H54 (cell line): Measurements from ENCODE around the gene GTF3C4.
A peak's percentile ranks its signal among the peaks of the same experiment; 100 is the strongest.

Experiments
- DNase-seq: peaks from one replicate; pipeline ENCODE4 v3.0.0; 2011; ENCODE audit warnings: low spot score, mixed read lengths; ENCODE audit not compliant: insufficient read length
- FAIRE-seq: peaks from 3 replicates; lab custom pipeline; 2011; peaks lifted over from hg19 to GRCh38; lab: Jason Lieb, UNC
- POLR2A ChIP-seq: IDR thresholded peaks from 2 replicates; pipeline ENCODE4 v1.6.1; 2011; ENCODE audit warnings: low read depth, mild to moderate bottlenecking, low read length

Gene GTF3C4

DNA sequence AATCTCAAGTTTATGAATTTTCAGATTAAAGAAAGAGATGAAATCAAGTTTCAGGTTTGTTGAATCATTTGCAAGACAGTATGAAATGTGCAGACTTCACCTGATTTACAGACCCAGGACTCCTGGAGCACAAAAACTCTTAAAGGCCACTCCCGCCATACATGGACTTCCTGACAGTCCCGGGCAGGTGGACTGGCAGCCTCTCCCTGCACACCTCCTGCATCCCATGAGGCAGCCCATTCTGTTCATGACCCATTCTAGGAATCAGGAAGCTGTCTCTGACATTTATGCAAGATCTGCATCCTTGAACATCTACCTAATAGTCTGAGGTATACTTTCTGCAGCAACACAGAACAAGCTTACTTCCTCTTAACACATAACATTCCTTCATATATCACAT is 6.4 kb upstream of the GTF3C4 start:
- no peak for DNase-seq
- FAIRE-seq: no peak
- no peak for TF ChIP-seq POLR2A

DNA sequence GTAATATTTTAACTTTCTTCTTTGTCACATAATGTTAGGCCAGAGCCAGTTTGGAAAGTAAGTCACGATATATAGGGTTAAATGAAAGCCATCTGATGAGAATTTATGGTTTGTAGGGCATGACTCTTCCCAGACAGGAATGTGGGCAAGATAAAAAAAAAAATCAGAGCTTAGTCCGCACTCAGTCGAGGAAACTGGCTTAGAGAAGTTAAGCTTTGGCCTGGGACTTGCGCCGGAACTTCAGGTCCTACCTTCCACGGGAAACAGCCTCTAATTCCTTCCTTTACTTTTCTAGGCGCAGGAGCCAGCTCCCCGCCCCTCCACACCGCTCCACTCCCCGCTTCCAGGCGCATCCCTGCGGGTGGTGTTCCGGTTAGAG is 956 bp upstream of the GTF3C4 start:
- FAIRE-seq (peak; percentile 75), DNase-seq (peak; percentile 85)
- TF ChIP-seq POLR2A: no peak

GRCh38 chr9:132669698-132670456 is 387 bp upstream of the GTF3C4 start, which contains the start of gene DDX31:
TSS of gene DDX31 (minus strand) at chr9:132669983. CDS start at chr9:132669934, 49 bp downstream.
- peak; percentile 43 for FAIRE-seq
- TF ChIP-seq POLR2A: peak; percentile 91
- peak; percentile 89 for DNase-seq

- FAIRE-seq (peak; percentile 84), DNase-seq (no peak)
- no peak for TF ChIP-seq POLR2A
Measured at GRCh38 chr9:132671620-132672412, 1.6 kb downstream of the GTF3C4 start.

DNA sequence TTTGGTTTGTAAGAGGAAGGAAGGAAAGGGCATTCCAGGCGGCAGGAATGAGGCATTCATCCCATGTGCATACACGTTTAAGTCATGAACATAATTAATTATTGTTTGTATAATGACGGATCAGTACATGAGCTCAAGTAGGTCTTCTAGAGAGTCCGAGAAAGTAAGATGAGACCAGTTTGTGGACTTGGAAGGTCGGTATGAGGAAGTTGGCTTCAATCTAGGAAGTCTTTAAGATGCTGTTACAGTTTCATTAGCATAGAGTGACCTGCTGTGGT is 2.1 kb downstream of the GTF3C4 start:
- DNase-seq (no peak), FAIRE-seq (no peak)
- TF ChIP-seq POLR2A: no peak

DNA sequence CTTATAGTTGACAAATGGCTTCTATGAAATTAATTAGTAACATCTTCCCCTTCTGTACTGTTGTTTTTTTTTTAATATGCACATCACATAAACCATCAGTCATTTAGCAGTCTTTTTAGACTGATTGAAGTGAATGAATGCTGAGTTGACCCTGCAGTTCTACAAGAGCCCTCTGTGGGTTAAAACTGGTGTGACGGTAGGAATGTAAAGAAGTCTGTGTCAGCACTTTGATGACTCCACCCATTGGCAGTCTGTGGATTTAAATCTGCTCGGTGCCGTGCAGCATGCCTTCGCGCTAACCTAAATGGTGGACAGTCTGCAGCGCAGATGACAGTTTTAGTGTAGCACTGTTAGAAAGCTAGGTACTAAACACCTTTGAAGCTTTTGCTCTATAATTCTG is 3.1 kb downstream of the GTF3C4 start:
- FAIRE-seq: no peak
- TF ChIP-seq POLR2A: no peak
- peak; percentile 26 for DNase-seq

- FAIRE-seq (no peak), DNase-seq (no peak)
- no peak for TF ChIP-seq POLR2A
Measured at GRCh38 chr9:132674485-132674884, 4.2 kb downstream of the GTF3C4 start.

GRCh38 chr9:132677976-132678375 is 7.7 kb downstream of the GTF3C4 start:
- FAIRE-seq (no peak), DNase-seq (no peak)
- no peak for TF ChIP-seq POLR2A

DNA sequence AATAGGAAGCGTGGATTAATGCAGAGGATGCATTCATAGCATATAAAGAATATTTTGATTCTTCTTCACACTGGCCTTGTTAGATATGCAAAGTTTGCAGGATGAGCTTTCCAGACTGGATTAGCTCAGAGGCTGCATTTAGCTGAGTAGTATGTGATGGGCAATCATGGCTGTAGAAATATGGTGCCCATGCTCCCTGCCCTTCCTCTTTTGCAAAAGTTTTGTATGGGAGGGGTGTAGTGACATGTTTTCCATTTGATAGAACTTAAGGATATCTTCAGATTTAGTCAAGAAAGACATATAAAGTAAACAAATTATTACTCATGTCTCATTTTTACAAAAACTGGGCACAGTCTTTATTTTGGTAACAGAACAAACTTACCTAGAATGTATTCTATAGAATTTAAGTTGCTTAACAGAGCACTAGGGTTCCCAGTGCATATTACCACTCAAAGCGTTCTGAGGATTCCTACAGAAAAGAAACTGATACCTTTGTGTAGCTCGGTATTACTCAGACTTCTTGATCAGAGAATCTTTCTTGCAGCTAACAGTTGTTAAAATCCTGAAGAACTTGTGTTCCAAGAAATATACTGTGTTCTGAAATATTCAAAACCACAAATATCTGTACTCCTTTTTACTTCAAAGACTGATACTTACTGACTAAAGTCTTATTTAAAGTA is 9.8 kb downstream of the GTF3C4 start:
- DNase-seq (no peak), FAIRE-seq (no peak)
- TF ChIP-seq POLR2A: no peak

GRCh38 chr9:132681561-132681960 is 11.3 kb downstream of the GTF3C4 start:
- TF ChIP-seq POLR2A: no peak
- no peak for DNase-seq
- FAIRE-seq: no peak

DNA sequence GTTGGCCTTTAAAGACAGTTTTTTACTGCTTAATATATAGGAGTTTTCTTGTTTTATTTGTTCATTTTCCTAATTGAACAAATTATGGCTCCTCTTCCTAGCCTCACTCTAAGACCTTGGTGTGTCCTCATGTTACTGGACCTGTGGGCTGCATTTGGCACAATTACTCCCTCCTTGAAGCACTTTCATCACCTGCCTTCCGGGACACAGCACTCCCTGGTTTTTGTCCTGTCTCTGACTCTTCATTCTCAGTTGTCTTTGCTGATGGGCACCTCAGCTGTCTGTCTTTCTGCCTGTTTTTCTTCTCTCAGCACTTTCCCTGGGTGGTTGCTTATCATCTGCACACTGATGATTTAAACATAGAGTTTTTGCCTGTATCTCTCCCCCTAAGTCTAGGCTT is 13.6 kb downstream of the GTF3C4 start:
- TF ChIP-seq POLR2A: no peak
- no peak for DNase-seq
- no peak for FAIRE-seq

DNA sequence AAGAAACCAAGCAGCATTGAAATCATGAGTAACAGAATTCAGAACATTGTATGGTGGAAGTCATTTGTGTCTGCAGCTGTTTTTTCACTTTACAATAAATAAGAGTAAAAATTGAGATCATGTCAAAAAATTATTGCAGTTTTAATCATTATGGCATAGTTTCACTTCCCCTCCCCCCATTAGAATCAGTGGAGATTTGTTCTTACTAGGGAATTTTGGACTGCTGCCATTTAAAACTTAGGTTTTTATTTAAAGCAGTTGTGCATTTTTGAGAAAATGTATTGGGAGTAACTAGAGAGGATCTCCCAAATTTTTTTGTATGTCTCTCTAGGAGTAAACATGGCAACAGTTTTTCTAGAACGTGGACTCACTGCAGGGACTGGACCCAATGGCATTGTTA is 20.4 kb downstream of the GTF3C4 start:
- no peak for DNase-seq
- FAIRE-seq: no peak
- no peak for TF ChIP-seq POLR2A

GRCh38 chr9:132694144-132694543 is 23.9 kb downstream of the GTF3C4 start:
- no peak for TF ChIP-seq POLR2A
- DNase-seq: no peak
- FAIRE-seq: peak; percentile 87

DNA sequence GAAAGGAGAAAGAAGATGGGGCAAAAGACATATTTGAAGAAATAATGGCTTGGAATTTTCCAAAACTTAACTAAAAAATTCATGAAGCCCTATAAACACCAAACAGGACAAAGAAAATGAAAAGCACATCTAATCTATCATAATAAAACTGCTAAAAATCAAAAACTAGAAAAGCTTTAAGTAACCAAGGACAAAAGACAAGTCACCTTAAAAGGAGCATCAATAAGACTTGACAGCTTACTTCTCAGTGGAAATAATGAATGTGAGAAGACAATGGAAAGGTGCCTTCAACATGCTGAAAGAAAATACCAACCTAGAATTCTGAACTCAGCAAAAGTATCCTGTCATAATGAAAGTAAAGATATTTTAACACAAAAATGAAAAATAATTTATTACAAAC is 27.0 kb downstream of the GTF3C4 start:
- no peak for FAIRE-seq
- no peak for TF ChIP-seq POLR2A
- no peak for DNase-seq
